Neural crest cell (in vitro differentiated cells): ENCODE data around the gene ADGRB2. TPM values are rescaled to one million over a fixed set of nuclear protein-coding genes. Genes with fewer than 3 reads are reported as not detected.

Source experiments
- DNase-seq: peaks from one replicate; pipeline ENCODE4 v3.0.0; 2021; ENCODE audit warnings: low read depth, mixed read lengths, low spot score
- H3K27ac Mint-ChIP-seq: one replicate; pipeline ENCODE4 v1.8.0; 2021; ENCODE audit warnings: mild to moderate bottlenecking, mixed read lengths; ENCODE audit not compliant: unreplicated experiment
- H3K27me3 Mint-ChIP-seq: 2 replicates; pipeline ENCODE4 v1.8.0; 2021; ENCODE audit warnings: low read depth, mild to moderate bottlenecking, mixed read lengths
- H3K36me3 Mint-ChIP-seq: 2 replicates; pipeline ENCODE4 v1.8.0; 2021; ENCODE audit warnings: low read depth, mild to moderate bottlenecking, mixed read lengths
- H3K4me1 Mint-ChIP-seq: 2 replicates; pipeline ENCODE4 v1.8.0; 2021; ENCODE audit warnings: mixed read lengths
- H3K4me3 Mint-ChIP-seq: one replicate; pipeline ENCODE4 v1.8.0; 2021; ENCODE audit warnings: mild to moderate bottlenecking, mixed read lengths
- H3K9me3 Mint-ChIP-seq: 2 replicates; pipeline ENCODE4 v1.8.0; 2021; ENCODE audit warnings: mixed read lengths
- CTCF ChIP-seq: fragments of 200-600 bp; sonication (generic); conservative IDR thresholded peaks from 2 replicates; pipeline ENCODE4 v1.5.0; 2021; ENCODE audit warnings: antibody characterized with exemption, mild to moderate bottlenecking
- total RNA-seq: library from RNA; stranded (reverse); gene quantifications from 2 replicates; pipeline ENCODE4 v1.2.1, GENCODE V29; 2021

ADGRB2 gene
- total RNA-seq, 1 donor from 2014 or later = 18.8 TPM

GRCh38 chr1:31747304-31747703 is 16.8 kb downstream of the ADGRB2 start:
- no peak overlapping the region for H3K4me3 Mint-ChIP-seq
- TF ChIP-seq CTCF = no peak
- H3K27ac Mint-ChIP-seq = peak overlapping the region; percentile 20
- peaks cover 37% of the 10 kb centered on the region for H3K4me1 Mint-ChIP-seq
- H3K9me3 Mint-ChIP-seq = no peaks in the 10 kb centered on the region
- no peaks in the 10 kb centered on the region for H3K36me3 Mint-ChIP-seq
- no peak for DNase-seq
- no peaks in the 10 kb centered on the region for H3K27me3 Mint-ChIP-seq

GRCh38 chr1:31746687-31747086 is 17.5 kb downstream of the ADGRB2 start:
- DNase-seq = no peak
- peaks cover 31% of the 10 kb centered on the region for H3K4me1 Mint-ChIP-seq
- H3K36me3 Mint-ChIP-seq = no peaks in the 10 kb centered on the region
- no peak overlapping the region for H3K27ac Mint-ChIP-seq
- H3K9me3 Mint-ChIP-seq = no peaks in the 10 kb centered on the region
- no peak for TF ChIP-seq CTCF
- H3K4me3 Mint-ChIP-seq = no peak overlapping the region
- H3K27me3 Mint-ChIP-seq = no peaks in the 10 kb centered on the region

GRCh38 chr1:31745946-31746670 is 18.0 kb downstream of the ADGRB2 start:
- no peaks in the 10 kb centered on the region for H3K36me3 Mint-ChIP-seq
- TF ChIP-seq CTCF = peak; percentile 6
- H3K4me3 Mint-ChIP-seq = no peak overlapping the region
- no peak for DNase-seq
- peak overlapping the region; percentile 67 for H3K27ac Mint-ChIP-seq
- no peaks in the 10 kb centered on the region for H3K9me3 Mint-ChIP-seq
- H3K27me3 Mint-ChIP-seq = no peaks in the 10 kb centered on the region
- peaks cover 30% of the 10 kb centered on the region for H3K4me1 Mint-ChIP-seq

GRCh38 chr1:31745096-31745945 is 18.8 kb downstream of the ADGRB2 start:
- TF ChIP-seq CTCF = peak; percentile 72
- DNase-seq = peak; percentile 65
- Mint-ChIP-seq H3K27ac (peak overlapping the region; percentile 71), H3K9me3 (no peaks in the 10 kb centered on the region), H3K36me3 (no peaks in the 10 kb centered on the region), H3K4me1 (peaks cover 30% of the 10 kb centered on the region), H3K27me3 (no peaks in the 10 kb centered on the region), H3K4me3 (no peak overlapping the region)

GRCh38 chr1:31744165-31744888 is 19.8 kb downstream of the ADGRB2 start:
- no peak for TF ChIP-seq CTCF
- no peaks in the 10 kb centered on the region for H3K36me3 Mint-ChIP-seq
- peaks cover 30% of the 10 kb centered on the region for H3K4me1 Mint-ChIP-seq
- H3K27ac Mint-ChIP-seq = no peak overlapping the region
- H3K9me3 Mint-ChIP-seq = no peaks in the 10 kb centered on the region
- no peaks in the 10 kb centered on the region for H3K27me3 Mint-ChIP-seq
- no peak overlapping the region for H3K4me3 Mint-ChIP-seq
- DNase-seq = no peak
